ENCODE data around the gene NOX3.

DNA sequence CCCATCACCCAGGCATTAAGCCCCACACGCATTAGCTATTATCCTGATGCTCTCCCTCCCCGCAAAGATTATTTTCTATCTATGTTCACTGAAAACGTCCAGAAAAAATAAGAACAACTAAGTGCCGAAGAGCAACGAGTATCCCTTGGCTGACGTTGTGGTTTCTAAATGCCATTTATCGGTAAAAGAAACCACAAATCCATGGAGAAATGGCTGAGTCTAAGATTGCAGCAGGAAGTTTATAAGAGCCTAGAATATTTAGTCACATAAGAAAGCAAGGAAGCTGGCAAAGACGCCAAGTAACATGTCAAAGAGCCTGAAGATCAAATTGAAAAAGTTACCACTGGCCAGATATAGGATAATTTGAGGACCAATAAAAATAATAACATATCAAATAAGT is 18.1 kb upstream of the NOX3 start:
- TF ChIP-seq, protein P1, sequence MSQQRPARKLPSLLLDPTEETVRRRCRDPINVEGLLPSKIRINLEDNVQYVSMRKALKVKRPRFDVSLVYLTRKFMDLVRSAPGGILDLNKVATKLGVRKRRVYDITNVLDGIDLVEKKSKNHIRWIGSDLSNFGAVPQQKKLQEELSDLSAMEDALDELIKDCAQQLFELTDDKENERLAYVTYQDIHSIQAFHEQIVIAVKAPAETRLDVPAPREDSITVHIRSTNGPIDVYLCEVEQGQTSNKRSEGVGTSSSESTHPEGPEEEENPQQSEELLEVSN (IDR thresholded peaks at IDR 0.05), result no peak
- TF ChIP-seq CTCF (IDR thresholded peaks at IDR 0.05; ENCODE audit: control extremely low read depth in 1 of 3, insufficient read depth in 1 of 3, low read depth in 1 of 3, low read length in 3 of 3) (no peak), SRF (IDR thresholded peaks at IDR 0.05; ENCODE audit: low read depth, low read length) (no peak), NRF1 (IDR thresholded peaks at IDR 0.05; ENCODE audit: low read depth, low read length) (no peak), EZH2 (IDR thresholded peaks at IDR 0.05; ENCODE audit: low read depth, low read length, severe bottlenecking) (no peak), POLR2A (IDR thresholded peaks at IDR 0.05; ENCODE audit: control extremely low read depth in 1 of 2, low read depth in 2 of 2, low read length in 2 of 2) (no peak), RFX5 (IDR thresholded peaks at IDR 0.05; ENCODE audit: borderline replicate concordance, low read depth, low read length) (no peak), KDM1A (IDR thresholded peaks at IDR 0.05; ENCODE audit: borderline replicate concordance, low read length) (no peak)
- TF ChIP-seq, protein P2, sequence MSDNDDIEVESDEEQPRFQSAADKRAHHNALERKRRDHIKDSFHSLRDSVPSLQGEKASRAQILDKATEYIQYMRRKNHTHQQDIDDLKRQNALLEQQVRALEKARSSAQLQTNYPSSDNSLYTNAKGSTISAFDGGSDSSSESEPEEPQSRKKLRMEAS (IDR thresholded peaks at IDR 0.05), result no peak
